Urinary bladder (tissue), 4 donors: ENCODE data around the gene PRKCH. TPM values are rescaled to one million over a fixed set of nuclear protein-coding genes. Genes with fewer than 3 reads are reported as not detected.

Experiments
- DNase-seq: peaks from one replicate; pipeline ENCODE4 v3.0.0-alpha.2; 2015; ENCODE audit errors: extremely low spot score
- H3K27ac ChIP-seq: one replicate; pipeline ENCODE4 v1.5.1; 2013; ENCODE audit warnings: low read depth, mild to moderate bottlenecking, moderate library complexity
- H3K36me3 ChIP-seq: one replicate; pipeline ENCODE4 v1.6.1; 2013; ENCODE audit warnings: mild to moderate bottlenecking, moderate library complexity; ENCODE audit not compliant: insufficient read depth
- H3K4me1 ChIP-seq: one replicate; pipeline ENCODE4 v1.6.1; 2013; ENCODE audit warnings: mild to moderate bottlenecking, moderate library complexity; ENCODE audit not compliant: insufficient read depth
- H3K4me3 ChIP-seq: one replicate; pipeline ENCODE4 v1.5.1; 2013; ENCODE audit warnings: low read depth, low read length
- WGBS: extraction: QIAGEN DNeasy Blood & Tissue Kit; methylation state at CpG from one replicate; pipeline ENCODE4 v1.1.7; 2013; 5-methylcytosine and 5-hydroxymethylcytosine counted together
- polyA plus RNA-seq: library from polyadenylated mRNA; stranded (reverse); fragments of 200-250 nt; gene quantifications from one replicate; pipeline ENCODE4 v1.2.3, GENCODE V29; 2013
- total RNA-seq: library from RNA; depleted of rRNA; stranded (reverse); fragments of >200 nt; gene quantifications from one replicate; pipeline ENCODE4 v1.2.3, GENCODE V29; 2014
- donor health status: healthy with polysubstance abuse.
- donor health status: healthy.

Gene PRKCH
- total and polyA plus RNA-seq, 2 donors, result 13.3 to 53.6 TPM

- H3K27ac ChIP-seq, result no peak overlapping the region
- H3K36me3 ChIP-seq, result no peaks in the 10 kb centered on the region
- H3K4me3 ChIP-seq, result no peak overlapping the region
- DNase-seq, result no peak
- no peaks in the 10 kb centered on the region for H3K4me1 ChIP-seq
- 75% methylated on average over 3 of the region's 3 CpGs for WGBS
These were observed 151.5 kb downstream of the PRKCH start for GRCh38 chr14:61472801-61473376.

DNA sequence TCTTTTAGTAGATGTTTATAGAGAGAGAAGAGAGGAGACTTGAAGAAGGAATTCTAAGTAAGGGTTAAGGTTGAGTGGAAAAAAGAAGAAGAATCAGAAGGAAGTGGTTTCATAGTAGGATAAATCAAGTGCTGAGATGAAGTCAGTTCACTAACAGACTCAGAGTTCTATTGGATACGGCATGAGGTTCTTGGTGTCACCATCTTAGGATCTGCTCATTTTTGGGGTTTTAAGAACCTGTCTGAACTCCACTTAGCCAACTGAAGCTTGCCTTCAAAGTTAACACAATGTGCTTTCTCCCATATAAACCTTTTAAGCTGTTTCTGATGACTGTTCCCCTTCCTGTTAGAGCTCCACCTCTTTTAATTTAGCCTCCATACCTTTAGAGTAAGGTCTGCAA lies 152.6 kb downstream of the PRKCH start:
- no peak for DNase-seq
- H3K36me3 ChIP-seq, result no peaks in the 10 kb centered on the region
- WGBS, result 0% methylated on average over 1 of the region's 1 CpG
- no peaks in the 10 kb centered on the region for H3K4me1 ChIP-seq
- no peak overlapping the region for H3K4me3 ChIP-seq
- no peak overlapping the region for H3K27ac ChIP-seq

- WGBS, result 76% methylated on average over 3 of the region's 3 CpGs
- H3K4me3 ChIP-seq, result no peak overlapping the region
- H3K36me3 ChIP-seq, result no peaks in the 10 kb centered on the region
- H3K27ac ChIP-seq, result no peak overlapping the region
- DNase-seq, result no peak
- peaks cover 2% of the 10 kb centered on the region for H3K4me1 ChIP-seq
These were observed 153.3 kb downstream of the PRKCH start for GRCh38 chr14:61474701-61475100.

DNA sequence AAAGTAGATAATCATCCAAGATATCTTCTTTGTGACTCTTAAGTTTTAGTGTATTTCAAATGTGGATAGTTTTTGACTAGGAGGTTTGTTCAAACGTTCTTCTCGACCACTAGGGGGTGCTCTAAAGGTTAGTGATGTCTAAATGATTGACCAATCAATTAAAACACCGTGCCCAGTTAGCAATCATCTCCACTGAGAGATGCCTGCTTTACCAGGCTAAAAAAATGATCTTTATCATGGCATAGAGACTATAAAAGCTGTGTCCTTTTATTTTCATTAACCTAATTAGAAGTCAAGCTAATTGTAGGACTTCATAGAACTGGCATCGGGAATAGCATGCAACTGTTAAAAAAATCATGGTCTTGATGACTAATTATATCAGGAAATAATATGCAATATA lies 153.9 kb downstream of the PRKCH start:
- DNase-seq, result no peak
- H3K4me1 ChIP-seq, result peaks cover 2% of the 10 kb centered on the region
- 26% methylated on average over 4 of the region's 4 CpGs for WGBS
- H3K27ac ChIP-seq, result no peak overlapping the region
- H3K36me3 ChIP-seq, result no peaks in the 10 kb centered on the region
- no peak overlapping the region for H3K4me3 ChIP-seq

GRCh38 chr14:61476105-61476753 lies 154.8 kb downstream of the PRKCH start:
- Histone ChIP-seq H3K36me3 (no peaks in the 10 kb centered on the region), H3K4me3 (no peak overlapping the region), H3K4me1 (peaks cover 4% of the 10 kb centered on the region), H3K27ac (peak overlapping the region; percentile 95)
- DNase-seq, result no peak
- WGBS, result 84% methylated on average over 2 of the region's 2 CpGs

- DNase-seq, result no peak
- WGBS, result 22% methylated on average over 6 of the region's 6 CpGs
- no peaks in the 10 kb centered on the region for H3K36me3 ChIP-seq
- H3K27ac ChIP-seq, result peak overlapping the region; percentile 95
- H3K4me1 ChIP-seq, result peaks cover 4% of the 10 kb centered on the region
- no peak overlapping the region for H3K4me3 ChIP-seq
These were observed 155.5 kb downstream of the PRKCH start for GRCh38 chr14:61476754-61477410.

DNA sequence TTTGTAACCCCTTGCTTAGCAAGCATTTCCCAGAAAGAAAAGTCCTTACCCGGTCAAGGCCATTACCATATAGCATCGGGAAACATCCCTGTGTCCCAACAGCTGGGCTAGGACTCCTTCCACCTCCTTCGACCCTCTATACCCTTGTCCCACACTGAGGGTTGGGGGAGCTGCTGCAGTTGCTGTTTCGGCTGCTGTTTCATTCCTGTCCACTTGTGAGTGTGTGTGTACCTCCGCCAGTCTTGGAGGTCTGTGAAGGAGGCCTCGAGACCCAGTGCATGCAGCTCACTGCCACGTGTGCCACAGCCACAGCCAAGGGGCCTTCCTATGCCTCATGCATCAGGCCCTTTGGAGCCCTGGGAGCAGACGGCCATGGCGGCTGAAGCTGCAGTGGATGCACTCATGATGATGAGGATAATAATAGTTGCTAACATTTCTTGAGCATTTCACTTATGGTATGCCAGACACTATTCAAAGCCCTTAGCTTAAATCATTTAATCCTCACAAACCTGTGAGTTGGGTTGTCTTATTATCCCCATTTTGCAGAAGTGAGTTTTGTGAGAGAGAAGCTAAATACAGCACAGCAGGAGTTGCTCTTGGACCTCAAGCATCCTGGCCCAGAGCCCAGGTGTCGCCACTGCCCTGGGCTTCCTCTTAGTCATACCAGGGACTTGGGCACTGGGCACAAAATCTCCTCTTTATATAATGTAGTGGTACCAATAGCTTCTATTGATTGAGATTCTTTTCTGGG lies 156.5 kb downstream of the PRKCH start:
- 76% methylated on average over 10 of the region's 10 CpGs for WGBS
- H3K36me3 ChIP-seq, result no peaks in the 10 kb centered on the region
- peak overlapping the region; percentile 85 for H3K27ac ChIP-seq
- H3K4me1 ChIP-seq, result peaks cover 4% of the 10 kb centered on the region
- no peak overlapping the region for H3K4me3 ChIP-seq
- no peak for DNase-seq

DNA sequence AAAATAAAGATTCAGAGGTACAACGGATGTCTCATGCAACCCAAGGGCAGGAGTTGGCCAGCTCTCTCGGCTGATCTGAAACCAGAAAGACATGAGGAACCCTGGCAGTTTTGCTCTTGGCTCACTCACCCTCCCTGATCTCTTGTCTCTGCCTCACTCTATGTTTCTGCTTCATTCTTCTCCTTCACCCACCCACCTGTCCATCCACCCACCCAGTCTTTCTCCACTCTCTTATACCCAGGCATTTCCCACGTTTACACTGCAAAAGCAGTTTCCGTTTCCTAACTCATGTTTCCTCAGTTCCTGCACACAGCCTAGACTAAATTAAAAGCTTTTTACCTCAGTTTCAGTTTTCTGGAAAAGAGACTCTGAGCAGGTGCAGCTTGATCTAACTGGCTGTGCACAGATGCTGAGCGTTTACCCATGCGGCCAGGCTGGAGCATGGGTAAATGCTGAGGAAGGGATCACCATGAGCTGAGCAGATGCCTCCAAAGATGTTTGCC lies 157.6 kb downstream of the PRKCH start:
- Histone ChIP-seq H3K27ac (peak overlapping the region; percentile 64), H3K4me3 (no peak overlapping the region), H3K4me1 (peaks cover 4% of the 10 kb centered on the region), H3K36me3 (no peaks in the 10 kb centered on the region)
- WGBS, result 68% methylated on average over 6 of the region's 6 CpGs
- DNase-seq, result no peak

GRCh38 chr14:61479746-61480502 lies 158.5 kb downstream of the PRKCH start:
- peak overlapping the region; percentile 64 for H3K27ac ChIP-seq
- peaks cover 4% of the 10 kb centered on the region for H3K4me1 ChIP-seq
- DNase-seq, result no peak
- no peaks in the 10 kb centered on the region for H3K36me3 ChIP-seq
- WGBS, result 78% methylated on average over 3 of the region's 3 CpGs
- no peak overlapping the region for H3K4me3 ChIP-seq

DNA sequence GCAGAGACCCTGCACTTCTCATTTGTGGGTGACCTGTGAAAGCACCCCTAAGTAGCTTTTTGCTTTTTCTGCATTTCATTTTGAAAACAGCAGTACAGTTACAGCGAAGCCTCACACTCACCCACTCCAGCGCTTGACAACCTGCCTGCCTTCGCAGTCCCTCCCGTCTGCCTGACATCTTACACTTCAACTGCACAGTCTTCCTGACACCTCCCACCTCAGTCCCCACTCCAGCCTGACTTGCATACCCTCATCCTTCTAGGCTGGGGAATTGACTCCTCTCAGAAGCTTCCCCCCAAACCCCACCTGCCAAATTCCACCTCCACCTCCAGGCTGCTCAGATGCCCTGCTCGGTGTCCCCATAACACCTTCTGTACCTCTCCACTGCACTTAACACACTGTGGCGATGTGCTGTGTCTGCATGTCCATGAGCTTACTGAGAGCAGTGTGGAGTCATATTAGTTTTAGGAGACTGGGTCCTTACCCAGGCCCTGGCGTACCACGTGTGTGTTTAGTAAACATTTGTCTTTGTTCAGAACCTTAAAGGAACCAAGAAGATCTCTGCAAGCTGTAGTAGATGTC lies 159.4 kb downstream of the PRKCH start:
- H3K36me3 ChIP-seq, result no peaks in the 10 kb centered on the region
- H3K27ac ChIP-seq, result peak overlapping the region; percentile 49
- 84% methylated on average over 8 of the region's 8 CpGs for WGBS
- DNase-seq, result no peak
- H3K4me3 ChIP-seq, result no peak overlapping the region
- H3K4me1 ChIP-seq, result peaks cover 4% of the 10 kb centered on the region

- H3K4me1 ChIP-seq, result peaks cover 4% of the 10 kb centered on the region
- no peak for DNase-seq
- H3K4me3 ChIP-seq, result no peak overlapping the region
- WGBS, result 83% methylated on average over 5 of the region's 5 CpGs
- H3K27ac ChIP-seq, result no peak overlapping the region
- no peaks in the 10 kb centered on the region for H3K36me3 ChIP-seq
These were observed 160.3 kb downstream of the PRKCH start for GRCh38 chr14:61481701-61482100.

DNA sequence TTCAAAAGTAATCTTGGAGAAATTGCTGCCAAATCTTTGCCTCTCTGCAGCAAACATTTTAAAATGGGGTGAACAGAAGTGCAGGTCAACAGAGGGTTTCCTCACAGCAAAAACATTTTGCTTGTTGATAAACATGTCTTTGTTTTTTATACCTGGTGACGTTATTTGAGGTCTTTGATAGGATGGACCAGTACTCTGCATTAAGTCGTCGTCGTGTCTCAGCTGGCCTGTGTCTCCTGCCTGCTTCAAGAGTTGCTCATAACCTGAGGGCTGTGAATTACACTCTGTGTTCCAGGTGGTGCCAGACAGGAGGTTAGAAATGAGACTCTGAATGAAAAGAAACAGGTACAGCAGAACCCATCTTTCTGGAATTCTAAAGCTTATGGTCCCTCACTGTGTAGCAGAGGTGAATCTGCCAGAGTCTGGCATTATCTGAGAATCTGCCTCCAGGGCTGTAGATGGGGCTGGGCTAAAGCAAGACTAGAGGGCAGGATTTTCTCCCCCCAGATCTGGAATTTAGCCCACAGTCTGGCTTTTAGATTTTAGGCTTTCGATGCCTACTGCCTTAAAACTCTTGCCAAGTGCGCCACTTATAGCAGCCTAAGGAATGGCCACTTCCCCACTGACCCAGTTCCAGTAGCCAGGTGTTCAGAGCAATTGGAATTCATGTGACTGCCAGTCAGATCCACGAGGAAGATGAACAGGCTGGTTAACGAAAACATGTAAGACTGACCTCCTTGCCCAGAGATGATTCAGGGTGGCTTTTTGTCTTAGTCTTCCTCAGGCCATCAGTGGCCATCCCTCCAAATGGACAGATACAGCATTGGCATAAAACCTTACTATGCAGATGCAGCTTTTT lies 161.2 kb downstream of the PRKCH start:
- H3K4me3 ChIP-seq, result no peak overlapping the region
- DNase-seq, result no peak
- no peak overlapping the region for H3K27ac ChIP-seq
- WGBS, result 52% methylated on average over 8 of the region's 8 CpGs
- H3K4me1 ChIP-seq, result peaks cover 4% of the 10 kb centered on the region
- H3K36me3 ChIP-seq, result no peaks in the 10 kb centered on the region
